ENCODE data around the gene YY2.

The YY2 gene

GRCh38 chrX:21881881-21882574 is 26.2 kb downstream of the YY2 start:
- no peak for DNase-seq

GRCh38 chrX:21883258-21883657 is 27.5 kb downstream of the YY2 start:
- no peak for DNase-seq

GRCh38 chrX:21885568-21885967 is 29.8 kb downstream of the YY2 start:
- DNase-seq: no peak

GRCh38 chrX:21905313-21905712 is 49.5 kb downstream of the YY2 start:
- DNase-seq: no peak

- no peak for DNase-seq
Measured at GRCh38 chrX:21905953-21906352, 50.2 kb downstream of the YY2 start.

GRCh38 chrX:21907260-21907659 is 51.5 kb downstream of the YY2 start:
- DNase-seq: no peak

All from activated CD4-positive, alpha-beta T cell treated with anti-CD3 and anti-CD28 coated beads for 4 hours (primary cell).